ENCODE results near the gene ACOT6.
A peak's percentile ranks its signal among the peaks of the same experiment; 100 is the strongest.
"Not testable (repeated sequence)": the region's sequence is repeated elsewhere in the genome, so short reads cannot be mapped to it uniquely, and the experiment has no call there.

The ACOT6 gene

DNA sequence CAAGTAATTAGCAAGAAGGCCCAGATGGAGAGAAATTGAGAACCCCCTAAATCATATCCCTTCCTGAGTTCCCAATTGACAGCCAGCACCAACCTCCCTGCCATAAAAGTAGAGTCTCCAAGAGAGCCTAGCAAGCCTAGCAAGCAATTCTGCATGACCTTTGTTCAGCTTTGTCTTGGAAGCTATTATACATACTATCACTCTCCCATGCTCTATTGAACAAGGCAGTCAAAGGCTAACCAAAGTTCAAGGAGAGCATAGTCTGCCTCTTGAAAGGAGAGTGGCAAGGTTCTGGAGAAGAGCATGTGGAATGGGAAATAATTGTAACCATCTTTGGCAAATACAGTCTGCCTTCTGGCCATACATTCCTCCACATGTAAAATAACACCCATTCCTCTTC is 12.8 kb upstream of the ACOT6 start:
- no peak for DNase-seq (ENCODE audit: low read depth)

DNA sequence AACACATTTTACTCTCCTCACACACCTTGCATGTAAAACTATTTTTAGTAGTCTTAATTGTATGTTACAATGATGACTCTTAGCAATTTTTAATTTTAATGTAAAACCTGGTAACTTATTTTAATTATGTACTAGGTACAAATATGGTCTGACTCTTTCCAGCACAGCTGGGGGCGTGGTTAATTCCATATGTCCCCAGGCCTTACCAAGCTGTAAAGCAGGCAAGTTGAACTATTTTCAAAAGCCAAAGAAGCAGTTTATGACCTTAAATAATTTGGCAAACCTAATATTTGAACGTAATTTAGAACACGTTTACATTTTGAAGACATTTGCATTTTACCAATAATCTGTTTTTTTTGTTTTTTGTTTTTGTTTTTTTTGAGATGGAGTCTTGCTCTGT is 9.3 kb upstream of the ACOT6 start:
- DNase-seq (ENCODE audit: low read depth), result no peak

DNA sequence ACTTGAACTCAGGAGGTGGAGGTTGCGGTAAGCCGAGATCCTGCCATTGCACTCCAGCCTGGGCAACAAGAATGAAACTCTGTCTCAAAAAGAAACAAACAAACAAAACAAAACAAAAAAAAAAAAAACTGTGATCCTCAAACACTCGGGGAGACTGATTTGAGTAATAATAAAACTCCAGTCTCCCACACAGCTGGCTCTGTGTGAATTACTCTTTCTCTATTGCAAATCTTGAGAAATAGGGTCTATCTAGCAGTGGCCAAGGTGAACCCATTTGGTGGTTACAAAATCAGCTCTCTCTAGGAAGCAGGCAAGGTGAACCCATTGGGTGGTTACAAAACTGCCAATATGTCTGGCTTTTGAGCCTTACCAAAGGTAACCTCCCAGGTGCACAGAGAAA is 6.0 kb upstream of the ACOT6 start:
- DNase-seq (ENCODE audit: low read depth), result no peak

DNA sequence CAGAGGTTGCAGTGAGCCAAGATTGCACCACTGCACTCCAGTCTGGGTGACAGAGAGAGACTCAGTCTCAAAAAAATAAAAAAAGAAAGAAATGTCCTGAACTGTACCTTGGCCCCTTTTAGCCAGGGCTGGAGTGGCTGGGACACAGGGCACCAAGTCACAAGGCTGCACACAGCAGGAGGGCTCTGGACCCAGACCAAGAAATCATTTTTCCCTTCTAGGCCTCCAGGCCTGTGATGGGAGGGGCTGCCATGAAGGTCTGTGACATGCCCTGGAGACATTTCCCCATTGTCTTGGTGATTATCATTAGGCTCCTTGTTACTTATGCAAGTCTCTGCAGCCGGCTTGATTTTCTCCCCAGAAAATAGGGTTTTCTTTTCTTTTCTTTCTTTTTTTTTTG is 5.1 kb upstream of the ACOT6 start:
- DNase-seq (ENCODE audit: low read depth), result no peak

DNA sequence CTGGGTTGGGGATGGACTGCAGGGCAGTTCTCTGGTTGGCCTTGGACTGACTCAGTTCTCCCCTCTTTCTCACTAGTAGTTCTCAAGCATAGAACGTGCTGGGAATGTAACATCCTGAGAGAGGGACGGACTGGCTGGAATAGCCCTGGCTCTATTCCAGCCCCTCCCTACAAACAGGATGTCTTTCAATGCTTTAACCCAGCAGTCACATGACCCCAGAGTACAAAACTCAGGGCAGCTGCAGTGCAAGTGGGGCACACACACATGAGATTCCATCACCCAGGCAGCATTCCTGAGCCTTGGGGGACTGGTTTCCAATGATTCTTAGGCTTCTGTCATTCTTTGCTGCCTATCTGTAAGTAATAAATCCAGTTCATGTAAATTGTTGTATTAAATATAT is 1.6 kb upstream of the ACOT6 start:
- DNase-seq (ENCODE audit: low read depth), result no peak

DNA sequence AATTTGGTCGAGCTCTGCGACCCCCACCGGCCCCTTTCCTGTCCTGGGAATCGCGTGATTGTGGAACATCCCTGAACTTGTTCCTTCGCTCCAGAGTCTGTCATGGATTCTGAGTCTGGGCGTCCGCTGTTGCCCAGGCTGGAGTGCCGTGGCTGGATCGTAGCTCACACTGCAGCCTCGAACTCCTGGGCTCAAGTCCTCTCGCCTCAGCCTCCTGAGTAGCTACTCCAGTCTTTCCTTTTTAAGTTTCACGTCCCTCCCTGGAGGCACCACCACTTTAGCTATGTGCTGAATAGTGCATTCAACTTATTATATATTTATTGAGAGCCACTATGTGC is 698 bp downstream of the ACOT6 start:
- no peak for DNase-seq (ENCODE audit: low read depth)

DNA sequence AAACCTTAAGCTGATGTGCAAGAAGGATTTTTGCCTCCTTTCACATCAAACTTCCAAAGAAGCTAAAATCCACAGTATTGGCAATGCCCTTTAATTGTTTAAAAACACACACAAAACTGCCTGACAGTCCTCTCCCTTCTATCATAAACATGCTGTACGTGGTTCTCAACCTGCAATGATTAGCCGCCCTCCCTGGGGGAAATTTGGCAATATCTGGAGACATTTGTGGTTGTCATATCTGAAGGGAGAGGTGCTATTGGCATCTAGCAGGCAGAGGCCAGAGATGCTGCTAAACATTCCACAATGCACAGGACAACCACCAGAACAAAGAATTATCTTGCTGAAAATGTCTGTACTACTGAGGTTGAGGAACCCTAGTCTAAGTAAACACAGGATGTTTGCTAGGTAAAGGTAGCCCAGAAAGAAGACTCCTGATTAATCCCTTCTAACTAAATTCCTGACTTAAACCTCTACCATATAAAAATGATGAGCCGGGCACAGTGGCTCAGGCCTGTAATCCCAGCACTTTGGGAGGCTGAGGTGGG is 1.2 kb downstream of the ACOT6 start:
- no peak for DNase-seq (ENCODE audit: low read depth)

DNA sequence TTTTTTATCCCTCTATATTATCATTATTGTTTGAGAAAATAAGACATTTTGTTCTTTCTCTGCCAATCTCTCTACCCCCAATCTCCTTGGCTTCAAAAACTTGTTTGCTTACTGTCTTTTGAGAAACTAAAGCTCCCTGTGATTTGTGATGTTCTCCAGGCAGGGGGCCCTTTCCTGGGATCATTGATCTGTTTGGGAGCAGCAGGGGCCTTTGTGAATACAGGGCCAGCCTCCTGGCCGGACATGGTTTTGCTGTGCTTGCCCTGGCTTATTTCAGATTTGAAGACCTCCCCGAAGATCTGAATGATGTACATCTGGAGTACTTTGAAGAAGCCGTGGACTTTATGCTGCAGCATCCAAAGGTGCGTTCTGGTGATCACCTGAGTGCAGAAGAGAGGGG is 4.5 kb downstream of the ACOT6 start:
- no peak for DNase-seq (ENCODE audit: low read depth)

DNA sequence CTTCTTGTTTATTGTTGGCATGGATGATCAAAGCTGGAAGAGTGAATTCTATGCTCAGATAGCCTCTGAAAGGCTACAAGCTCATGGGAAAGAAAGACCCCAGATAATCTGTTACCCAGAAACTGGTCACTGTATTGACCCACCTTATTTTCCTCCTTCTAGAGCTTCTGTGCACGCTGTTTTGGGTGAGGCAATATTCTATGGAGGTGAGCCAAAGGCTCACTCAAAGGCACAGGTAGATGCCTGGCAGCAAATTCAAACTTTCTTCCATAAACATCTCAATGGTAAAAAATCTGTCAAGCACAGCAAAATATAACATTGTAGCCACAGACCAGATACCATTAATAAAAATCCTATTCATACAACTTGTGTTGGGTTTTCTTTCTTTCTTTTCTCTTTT is 7.2 kb downstream of the ACOT6 start:
- DNase-seq (ENCODE audit: low read depth), result no peak

DNA sequence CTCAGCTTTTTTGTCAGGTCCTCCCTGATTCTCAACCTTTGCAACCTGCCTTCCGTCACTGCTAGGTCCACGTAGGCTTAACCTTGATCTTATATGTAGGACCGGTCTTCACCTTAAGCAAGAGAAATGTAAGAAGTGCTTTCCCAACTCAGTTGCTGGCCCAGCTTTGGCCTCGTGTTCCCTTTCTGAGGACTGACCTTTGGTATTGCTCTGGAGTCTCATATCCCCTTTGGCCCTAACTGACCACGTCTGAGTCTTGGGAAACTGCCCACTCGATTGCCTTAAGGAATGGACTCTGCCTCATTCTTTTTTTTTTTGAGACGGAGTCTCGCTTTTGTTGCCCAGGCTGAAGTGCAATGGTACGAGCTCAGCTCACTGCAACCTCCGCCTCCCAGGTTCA is 8.0 kb downstream of the ACOT6 start:
- no peak for DNase-seq (ENCODE audit: low read depth)

DNA sequence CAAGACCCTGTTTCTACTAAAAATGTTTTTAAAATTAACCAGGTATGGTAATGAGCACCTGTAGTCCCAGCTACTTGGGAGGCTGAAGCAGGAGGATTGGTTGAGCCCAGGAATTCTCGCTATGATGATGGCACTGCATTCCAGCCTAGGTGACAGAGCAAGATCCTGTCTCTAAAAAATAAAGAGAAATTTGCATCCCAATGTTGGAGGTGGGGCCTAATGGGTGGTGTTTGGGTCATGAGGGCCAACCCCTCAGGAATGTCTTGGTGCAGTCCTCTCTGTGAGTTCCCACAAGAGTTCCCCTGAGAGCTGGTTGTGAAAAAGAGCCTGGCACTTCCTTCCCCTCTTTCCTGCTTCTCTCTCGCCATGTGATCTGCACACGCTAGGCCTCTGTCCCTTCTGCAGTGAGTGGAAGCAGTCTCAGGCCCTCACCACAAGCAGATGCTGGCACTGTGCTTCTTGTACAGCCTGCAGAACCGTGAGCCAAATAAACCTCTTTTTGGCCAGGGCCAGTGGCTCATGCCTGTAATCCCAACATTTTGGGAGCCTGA is 11.3 kb downstream of the ACOT6 start:
- no peak for DNase-seq (ENCODE audit: low read depth)

DNA sequence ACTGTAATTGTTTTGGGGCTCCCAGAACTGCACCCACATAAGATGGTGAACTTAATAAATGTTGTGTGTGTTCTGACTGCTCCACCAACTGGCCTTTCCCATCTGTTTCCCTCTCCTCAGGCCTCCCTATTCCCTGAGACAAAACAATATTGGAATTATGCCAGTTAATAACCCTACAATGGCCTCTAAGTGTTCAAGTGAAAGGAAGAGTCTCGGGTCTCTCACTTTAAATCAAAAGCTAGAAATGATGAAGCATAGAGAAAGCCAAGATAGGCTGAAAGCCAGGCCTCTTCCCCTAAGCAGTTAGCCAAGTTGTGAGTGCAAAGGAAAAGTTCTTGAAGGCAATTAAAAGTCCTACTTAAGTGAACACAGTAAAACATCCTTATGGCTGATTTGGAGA is 13.4 kb downstream of the ACOT6 start:
- no peak for DNase-seq (ENCODE audit: low read depth)

DNA sequence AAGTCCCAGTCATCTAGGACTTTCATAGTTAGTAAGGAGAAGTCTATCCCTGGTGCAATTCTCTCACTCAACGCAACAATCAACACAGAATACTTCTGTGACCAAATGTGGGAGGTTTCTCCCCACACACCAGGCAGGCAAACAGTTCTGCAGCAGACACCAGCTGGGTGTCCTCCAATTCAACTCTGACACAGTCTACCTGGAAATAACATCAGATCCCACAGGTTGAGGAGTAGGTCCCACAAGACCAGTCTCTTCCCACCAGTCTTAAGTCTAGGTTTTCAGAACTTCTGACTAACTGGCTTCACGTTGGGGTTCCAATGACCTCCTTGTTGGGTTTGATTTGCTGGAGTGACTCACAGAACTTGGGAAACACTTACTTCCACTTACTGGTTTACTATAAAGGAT is 14.8 kb downstream of the ACOT6 start:
- no peak for DNase-seq (ENCODE audit: low read depth)

DNA sequence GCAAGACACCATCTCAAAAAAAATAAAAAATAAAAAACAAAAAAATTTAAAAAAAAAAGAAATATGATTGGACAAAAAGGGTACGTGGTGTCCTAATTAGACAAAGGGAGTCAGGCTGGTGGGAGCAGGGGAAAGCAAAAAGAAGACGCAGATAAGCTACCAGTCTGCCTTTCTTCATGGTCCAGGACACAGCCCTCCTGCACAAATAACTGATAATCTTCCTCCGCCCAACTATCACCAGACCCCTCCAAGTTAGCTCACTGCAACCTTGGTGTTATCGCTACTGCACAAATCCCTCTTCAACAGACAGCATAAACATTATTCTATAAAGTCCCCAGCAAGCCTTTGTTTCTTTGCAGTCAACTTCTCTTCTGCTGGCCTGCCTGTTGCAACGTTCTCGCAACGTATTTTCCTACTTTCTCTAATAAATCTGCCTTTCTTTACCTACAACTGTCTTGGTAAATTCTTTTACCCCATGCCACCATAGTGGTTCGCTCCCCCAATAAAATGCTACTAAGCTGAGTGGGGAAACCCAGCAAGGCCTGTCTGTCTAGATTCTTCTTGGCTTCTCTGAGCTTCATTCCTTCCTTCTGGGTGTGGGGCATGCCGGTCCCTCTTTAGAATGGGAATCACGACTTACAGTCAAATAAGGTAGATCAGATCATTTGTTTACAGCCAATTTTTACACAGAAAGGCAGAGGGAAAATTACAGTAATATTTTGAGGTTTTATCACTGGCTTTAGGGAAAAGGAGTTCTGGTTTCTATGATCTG is 17.9 kb downstream of the ACOT6 start:
- DNase-seq (ENCODE audit: low read depth), result no peak

DNA sequence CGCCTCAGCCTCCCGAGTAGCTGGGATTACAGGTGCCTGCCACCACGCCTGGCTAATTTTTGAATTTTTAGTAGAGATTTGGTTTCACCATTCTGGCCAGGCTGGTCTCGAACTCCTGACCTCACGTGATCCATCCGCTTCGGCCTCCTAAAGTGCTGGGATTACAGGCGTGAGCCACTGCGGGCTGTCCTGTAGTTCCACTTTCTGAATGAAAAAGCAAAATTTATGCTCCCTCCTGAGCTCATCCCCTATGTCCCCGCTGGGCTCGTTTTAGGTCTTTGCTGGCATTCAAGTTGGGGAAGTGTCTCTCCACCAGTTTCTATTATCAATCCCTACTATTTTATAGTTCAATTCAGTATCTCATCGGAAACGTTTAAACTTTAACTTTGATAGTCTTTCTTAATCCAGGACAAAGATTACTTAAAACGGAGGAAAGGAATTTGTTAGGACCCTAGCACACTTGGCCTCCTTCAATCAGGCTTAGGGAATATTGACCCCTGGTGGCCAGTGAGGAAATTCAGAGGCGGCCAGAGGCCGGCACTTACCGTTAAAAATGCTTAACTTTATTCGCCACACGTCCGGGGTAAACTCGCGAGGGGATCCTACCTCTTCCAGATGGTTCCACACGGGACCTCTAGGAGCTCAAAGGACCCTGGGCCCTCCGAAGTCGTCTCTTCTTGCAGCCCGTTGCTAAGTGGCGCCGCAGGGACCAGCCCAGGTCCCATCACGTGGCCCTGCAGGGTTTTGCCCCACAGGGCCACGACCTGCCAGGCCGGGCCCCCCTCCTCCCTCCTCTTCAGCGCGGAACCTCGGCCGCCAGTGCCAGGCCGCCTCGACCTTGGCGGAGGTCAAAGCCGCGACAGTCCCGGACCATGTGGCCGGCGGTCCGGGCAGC is 21.0 kb downstream of the ACOT6 start:
- DNase-seq (ENCODE audit: low read depth), result peak; percentile 17

DNA sequence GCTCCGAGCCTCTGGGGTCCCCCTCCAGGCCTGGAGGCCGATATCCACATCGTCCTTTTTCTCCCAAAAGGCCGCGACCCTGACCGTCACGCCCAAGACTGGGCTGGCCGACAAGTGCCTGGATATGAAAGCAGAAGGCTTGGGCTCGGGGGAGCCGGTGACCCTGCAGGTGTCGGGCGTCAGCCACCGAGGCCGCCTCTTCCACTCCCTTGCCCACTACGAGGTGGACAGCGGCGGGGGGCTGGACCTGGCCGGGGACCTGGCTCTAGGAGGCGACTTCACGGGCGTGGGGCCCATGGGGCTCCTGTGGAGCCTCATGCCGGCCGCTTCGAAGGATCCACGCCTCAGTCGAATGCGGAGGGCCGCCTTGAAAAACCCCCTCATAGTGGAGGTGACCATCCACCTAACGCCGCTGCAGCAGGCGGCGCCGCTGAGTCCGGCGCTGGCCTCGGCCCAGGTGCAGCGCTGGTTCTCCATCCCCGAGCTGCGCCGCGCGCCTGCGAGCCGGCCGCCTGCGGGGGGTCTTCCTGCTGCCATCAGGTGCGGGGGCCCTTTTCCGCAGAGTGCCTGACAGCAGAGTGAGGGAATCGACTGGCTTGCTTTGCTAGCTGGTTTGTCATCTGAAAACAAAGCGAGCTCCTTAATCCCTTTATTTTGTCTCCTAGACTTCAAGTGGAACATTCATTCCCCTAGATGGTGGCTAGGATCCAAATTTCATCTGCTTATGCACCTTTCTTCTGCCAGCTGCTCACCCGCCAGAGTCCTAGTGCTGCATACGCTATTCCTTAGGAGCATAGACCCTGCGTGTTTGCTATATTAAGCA is 21.9 kb downstream of the ACOT6 start:
- no peak for DNase-seq (ENCODE audit: low read depth)

DNA sequence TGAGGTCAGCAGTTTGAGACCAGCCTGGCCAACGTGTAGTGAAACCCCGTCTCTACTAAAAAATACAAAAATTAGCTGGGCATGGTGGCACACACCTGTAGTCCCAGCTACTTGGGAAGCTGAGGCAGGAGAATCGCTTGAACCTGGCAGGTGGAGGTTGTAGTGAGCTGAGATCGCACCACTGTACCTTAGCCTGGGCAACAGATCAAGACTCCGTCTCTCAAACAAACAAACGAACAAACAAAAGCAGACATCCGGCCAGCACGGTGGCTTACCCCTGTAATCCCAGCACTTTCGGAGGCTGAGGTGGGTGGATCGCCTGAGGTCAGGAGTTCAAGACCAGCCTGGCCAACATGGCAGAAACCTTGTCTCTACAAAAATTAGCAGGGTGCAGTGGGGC is 24.0 kb downstream of the ACOT6 start:
- DNase-seq (ENCODE audit: low read depth), result not testable (repeated sequence)

DNA sequence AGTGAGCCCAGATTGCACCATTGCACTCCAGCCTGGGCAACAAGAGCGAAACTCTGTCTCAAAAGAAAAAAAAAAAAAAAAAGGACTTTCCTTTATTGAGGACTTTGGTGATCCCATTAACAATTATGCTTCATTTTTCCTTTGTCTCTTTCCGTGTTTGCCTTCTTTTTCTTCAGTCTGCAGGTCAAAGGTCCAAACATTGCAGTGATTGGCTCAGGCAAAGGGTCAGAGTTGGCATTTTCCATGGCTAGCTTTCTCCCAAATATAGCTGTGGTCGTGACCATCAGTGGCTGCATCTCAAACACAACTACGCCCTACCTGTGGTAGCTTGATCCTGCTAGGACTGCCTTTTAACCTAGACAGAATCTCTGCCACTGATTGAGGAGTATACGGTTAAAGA is 25.5 kb downstream of the ACOT6 start:
- no peak for DNase-seq (ENCODE audit: low read depth)

DNA sequence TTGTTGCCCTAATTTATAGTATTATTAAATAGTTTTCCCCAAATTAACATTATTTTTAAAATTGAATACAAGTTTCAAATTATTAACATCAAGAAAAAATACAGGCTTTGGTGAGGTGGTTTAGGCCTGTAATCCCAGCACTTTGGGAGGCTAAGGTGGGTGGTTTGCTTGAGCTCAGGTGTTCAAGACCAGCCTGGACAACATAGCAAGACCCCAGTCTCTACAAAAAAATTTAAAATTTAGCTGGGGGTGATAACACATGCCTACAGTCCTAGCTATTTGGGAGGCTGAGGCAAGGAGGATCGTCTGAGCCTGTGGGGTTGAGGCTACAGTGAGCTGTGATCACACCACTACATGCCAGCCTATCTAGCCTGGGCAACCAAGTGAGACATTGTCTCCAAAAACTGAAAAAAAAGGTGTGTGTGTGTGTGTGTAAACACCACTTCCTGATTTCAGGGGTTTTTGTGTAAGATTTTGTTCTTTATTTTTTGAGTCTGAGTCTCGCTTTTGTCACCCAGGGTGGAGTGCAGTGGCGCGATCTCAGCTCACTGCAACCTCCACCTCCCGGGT is 28.6 kb downstream of the ACOT6 start:
- DNase-seq (ENCODE audit: low read depth), result no peak

DNA sequence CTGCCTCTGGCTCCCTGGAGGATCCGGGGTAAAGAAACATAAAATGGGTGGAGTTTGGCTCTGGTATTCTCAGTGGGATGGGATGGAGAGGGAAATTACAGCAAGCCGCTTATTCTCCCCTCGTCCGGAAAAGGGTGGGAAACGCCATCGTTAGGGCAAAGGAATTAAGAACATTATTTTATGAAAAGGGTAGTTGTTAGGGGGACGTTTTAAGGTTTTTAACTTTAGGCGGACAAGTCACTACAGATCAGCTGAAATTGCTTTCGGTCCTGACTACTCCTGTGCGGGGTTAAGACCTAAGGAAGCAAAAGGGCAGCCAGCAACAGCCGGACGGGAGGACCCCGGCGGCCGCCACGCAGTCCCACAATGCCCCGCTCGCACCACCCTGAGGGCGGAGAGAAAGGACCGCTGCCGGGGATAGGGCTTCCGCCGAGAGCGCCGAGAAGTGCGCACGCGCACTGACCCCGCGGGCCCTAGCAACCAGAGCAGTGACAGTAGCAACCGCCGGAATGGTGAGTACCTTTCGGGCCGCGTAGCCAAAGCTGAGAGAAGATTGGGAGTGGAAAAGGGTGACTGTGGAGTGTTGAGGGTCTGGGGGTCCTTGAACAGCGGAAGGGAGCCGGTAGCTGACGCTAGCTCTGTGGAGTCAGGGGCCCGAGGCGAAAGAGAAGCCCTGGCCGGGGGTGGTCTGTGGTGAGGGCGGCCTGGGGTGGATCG is 32.4 kb downstream of the ACOT6 start, which contains the start of gene DNAL1:
DNAL1 (plus strand) TSS at position 456 of the 717 bp plus-strand sequence; CDS start at position 510, 54 bp downstream.
- DNase-seq (ENCODE audit: low read depth), result peak; percentile 73

DNA sequence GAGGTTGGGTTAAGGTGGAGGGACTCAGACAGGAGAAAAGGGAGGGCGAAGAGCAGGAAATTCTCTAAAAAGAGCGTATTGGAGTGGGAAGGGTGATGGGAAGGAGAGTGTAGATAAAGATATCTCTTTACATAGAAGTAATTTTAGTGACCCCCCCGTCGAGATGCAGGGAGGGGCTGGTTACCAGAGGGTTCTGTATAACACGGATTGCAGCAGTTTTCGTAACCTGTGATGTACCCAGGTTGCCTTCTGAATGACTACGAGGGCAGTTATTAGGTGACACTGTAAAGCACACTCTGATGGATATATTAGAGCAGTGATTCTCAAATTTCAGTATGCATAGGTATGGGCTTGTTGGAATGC is 32.9 kb downstream of the ACOT6 start:
- no peak for DNase-seq (ENCODE audit: low read depth)
